ENCODE results near the gene TMC1.
"Not testable (repeated sequence)": the region's sequence is repeated elsewhere in the genome, so short reads cannot be mapped to it uniquely, and the experiment has no call there.

Gene TMC1

DNA sequence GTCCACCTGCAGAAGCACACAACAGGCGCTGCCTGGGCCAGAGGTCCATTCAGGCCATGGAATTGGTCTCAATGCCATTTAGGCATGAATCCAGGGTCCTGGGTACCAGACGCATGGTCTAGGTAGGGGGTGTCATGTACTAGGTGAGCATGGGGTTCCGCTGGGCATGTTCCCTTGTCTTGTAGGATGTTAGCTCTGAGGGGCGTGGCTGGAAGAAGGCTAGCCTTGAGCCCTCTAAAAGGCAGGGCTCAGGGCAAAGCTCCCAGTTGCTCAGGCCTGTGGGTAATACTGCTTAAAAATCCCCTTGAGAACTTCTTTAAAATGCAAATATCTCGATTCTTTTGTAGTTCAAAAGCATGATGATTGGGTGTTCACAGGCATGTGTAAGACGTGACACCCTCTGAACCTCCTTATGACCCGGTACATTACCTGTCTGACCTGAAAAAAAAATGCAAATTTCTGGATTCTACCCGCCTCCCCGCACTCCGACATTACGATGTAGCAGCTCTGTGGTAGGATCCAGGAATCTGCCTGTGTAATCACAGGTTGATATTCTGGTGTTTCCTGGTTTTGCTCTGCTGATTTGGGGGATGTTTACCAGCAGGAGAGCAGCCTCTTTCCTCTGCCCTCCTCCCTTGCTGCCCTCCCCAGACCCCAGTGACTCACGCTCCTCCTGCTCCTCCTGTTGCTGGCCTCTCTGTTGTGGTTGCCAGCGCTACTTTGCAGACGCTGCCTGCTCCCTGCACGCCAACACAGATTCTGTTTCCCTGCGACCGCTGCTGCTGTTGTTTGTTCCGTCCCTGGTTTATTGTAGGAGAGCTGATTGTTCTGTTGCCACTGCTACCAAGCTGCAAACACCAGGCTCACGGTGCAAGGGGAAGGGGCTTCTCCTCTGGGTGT, 5.7 kb downstream of the TMC1 start:
- DNase-seq = no peak

- no peak for DNase-seq
Measured at GRCh38 chr9:72527801-72528195, 6.4 kb downstream of the TMC1 start.

DNA sequence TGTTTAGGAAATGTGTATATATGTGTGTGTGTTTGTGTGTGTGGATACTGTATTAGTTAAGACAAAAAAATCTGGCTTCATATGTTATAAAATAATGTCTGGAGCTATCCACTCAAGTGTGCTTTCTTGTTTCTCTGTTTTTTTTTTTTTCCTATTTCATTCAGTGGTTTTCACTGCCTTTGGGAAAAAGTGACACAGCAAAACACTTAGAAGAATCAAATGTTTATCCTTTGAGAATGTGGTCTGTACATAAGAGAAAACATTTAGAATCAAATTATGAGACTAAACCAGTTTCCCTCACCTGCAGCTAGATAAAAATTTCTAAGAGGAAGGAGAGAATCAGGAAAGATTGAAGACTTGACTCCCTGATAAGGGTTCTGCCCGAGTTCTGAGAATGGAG, 8.1 kb downstream of the TMC1 start:
- no peak for DNase-seq

DNA sequence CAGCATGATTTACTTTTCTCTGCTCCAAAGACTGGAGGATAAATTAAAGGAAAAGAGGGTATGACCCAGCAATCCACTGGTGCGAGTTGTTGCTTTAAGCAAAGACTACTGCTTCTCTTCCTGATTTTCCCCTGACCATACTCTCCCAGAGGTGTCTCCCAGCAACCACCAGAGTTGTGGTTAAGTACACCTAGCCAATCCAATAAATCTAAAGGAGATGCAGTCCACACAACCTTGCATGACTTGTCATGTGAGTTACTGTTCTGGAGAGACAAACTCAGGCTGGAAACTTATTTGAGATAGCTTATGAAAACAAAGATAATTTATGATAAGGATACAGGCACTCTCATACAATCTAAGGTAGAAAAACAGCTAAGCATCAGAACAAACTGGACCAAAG, 11.9 kb downstream of the TMC1 start:
- DNase-seq = no peak

GRCh38 chr9:72534931-72535330, 13.5 kb downstream of the TMC1 start:
- DNase-seq = no peak

DNA sequence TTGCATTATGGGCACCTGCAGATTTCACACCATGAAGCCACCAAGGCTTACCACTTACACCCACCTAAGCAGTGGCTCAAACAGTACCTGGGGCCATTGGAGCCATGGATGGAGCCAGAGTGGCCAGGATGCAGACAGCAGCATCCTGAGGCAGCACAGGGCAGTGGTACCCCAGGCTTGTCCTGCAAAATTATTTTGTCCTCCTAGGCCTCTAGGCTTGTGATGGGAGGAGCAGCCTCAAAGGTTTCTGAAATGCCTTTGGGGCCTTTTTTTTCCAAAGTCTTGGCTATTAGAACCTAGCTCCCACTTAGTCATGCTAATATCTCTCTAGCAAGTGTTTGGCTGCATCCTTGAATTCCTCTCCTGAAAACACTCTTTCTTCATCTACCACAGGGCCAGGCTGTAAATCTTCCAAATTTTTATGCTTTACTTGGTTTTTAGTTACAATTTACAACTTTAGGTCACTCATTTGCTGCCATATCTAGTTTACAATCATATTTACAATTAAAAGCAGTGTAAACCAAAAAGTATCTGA, 15.7 kb downstream of the TMC1 start:
- no peak for DNase-seq

DNA sequence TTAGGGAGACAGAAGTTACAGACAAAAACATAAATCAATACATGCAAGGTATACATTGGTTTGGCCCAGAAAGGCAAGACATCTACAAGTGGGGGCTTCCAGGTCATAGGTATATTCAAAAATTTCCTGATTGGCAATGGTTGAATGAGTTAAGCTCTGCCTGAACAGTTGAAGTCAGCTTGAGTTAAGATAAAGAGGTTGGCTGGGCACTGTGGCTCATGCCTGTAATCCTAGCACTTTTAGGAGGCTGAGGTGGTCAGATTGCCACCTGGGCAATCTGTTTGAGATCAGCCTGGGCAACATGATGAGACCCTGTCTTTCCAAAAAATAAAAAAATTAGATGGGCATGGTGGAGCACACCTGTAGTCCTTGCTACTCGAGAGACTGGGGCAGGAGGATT, 16.3 kb downstream of the TMC1 start:
- DNase-seq = no peak

DNA sequence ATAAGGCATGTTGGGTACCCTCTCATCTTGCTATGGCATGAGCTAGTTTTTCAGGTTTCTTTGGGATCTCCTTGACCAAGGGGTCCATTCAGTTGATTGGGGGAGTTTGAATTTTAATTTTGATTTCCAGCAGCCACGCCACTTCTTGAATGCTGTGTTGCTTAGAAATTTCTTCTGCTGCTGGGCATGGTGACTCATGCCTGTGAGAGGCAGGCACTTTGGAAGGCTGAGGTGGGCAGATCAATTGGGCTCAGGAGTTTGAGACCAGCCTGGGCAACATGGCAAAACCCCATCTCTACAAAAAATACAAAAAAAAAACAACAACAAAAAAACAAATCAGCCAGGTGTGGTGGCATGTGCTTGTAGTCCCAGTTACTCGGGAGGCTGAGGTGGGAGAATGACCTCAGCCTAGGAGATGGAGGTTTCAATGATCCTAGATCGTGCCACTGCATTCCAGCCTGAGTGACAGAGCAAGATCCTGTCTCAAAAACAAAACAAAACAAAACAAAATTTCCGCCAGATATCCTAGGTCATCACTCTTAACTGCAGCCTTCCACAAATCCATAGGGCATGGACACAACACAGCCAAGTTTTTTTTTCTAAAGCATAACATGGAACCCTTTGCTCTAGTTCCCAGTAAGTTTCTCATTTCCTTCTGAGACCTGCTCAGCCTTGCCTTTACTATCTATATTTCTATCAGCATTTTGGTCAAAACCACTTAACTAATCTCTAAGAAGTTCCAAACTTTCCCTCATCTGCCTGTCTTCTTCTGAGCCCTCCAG, 17.7 kb downstream of the TMC1 start:
- DNase-seq = no peak

GRCh38 chr9:72539824-72540347, 18.5 kb downstream of the TMC1 start:
- DNase-seq = no peak

- DNase-seq = no peak
Measured at GRCh38 chr9:72540348-72540873, 19.0 kb downstream of the TMC1 start.

DNA sequence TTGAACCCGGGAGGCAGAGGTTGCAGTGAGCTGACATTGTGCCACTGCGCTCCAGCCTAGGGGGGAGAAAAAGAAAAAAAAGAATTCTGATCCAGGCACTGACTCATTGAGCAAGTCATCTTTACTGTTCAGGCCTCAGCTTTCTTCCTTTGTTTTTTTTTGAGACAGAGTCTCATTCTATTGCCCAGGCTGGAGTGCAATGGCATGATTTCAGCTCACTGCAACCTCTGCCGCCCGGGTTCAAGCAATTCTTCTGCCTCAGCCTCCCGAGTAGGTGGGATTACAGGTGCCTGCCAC, 21.1 kb downstream of the TMC1 start:
- not testable (repeated sequence) for DNase-seq

GRCh38 chr9:72542917-72543316, 21.5 kb downstream of the TMC1 start:
- DNase-seq = no peak

- DNase-seq = no peak
Measured at GRCh38 chr9:72551306-72551705, 29.9 kb downstream of the TMC1 start.

- no peak for DNase-seq
Measured at GRCh38 chr9:72552356-72552755, 30.9 kb downstream of the TMC1 start.

- DNase-seq = no peak
Measured at GRCh38 chr9:72554221-72554641, 32.8 kb downstream of the TMC1 start.

GRCh38 chr9:72557549-72557948, 36.1 kb downstream of the TMC1 start:
- DNase-seq = no peak

- no peak for DNase-seq
Measured at GRCh38 chr9:72560086-72560485, 38.7 kb downstream of the TMC1 start.

- no peak for DNase-seq
Measured at GRCh38 chr9:72563806-72564205, 42.4 kb downstream of the TMC1 start.

- DNase-seq = no peak
Measured at GRCh38 chr9:72564479-72565281, 43.3 kb downstream of the TMC1 start.

- DNase-seq = no peak
Measured at GRCh38 chr9:72565535-72565934, 44.1 kb downstream of the TMC1 start.

- no peak for DNase-seq
Measured at GRCh38 chr9:72574156-72574810, 52.9 kb downstream of the TMC1 start.

- no peak for DNase-seq
Measured at GRCh38 chr9:72575666-72576065, 54.3 kb downstream of the TMC1 start.
